Right lobe of liver (tissue), 6 donors: ENCODE data around the gene SERTAD3. TPM values are rescaled to one million over a fixed set of nuclear protein-coding genes. Genes with fewer than 3 reads are reported as not detected.
A peak's percentile ranks its signal among the peaks of the same experiment; 100 is the strongest.

Source experiments
- ATAC-seq, 4 donors: fragments of 200-7000 bp; cut with Tn5 transposase; one replicate each; pipeline ENCODE4 v1.9.1; 2020; ENCODE audit warnings: mild to moderate bottlenecking in 4 of 4, moderate library complexity in 4 of 4
- DNase-seq, 3 donors: peaks; one replicate each; pipeline ENCODE4 v3.0.0-alpha.2; 2020
- H3K27ac ChIP-seq, 3 donors: fragments of 200-600 bp; one replicate each; pipeline ENCODE4 v1.8.0; 2022
- H3K27me3 ChIP-seq, 2 donors: fragments of 200-600 bp; one replicate each; pipeline ENCODE4 v1.8.0; 2022
- H3K36me3 ChIP-seq, 4 donors: fragments of 200-600 bp; sonication (generic) in 1 of 4; one replicate each; pipeline versions ENCODE4 v1.5.1 to v1.8.0; 2017 to 2022; ENCODE audit warnings: control low read depth in 1 of 4
- H3K4me1 ChIP-seq, 4 donors: fragments of 200-600 bp; sonication (generic) in 1 of 4; one replicate each; pipeline versions ENCODE4 v1.5.1 to v1.8.0; 2017 to 2022; ENCODE audit warnings: control low read depth in 1 of 4
- H3K4me3 ChIP-seq, 3 donors: fragments of 200-600 bp; one replicate each; pipeline ENCODE4 v1.8.0; 2022
- H3K9me3 ChIP-seq, 4 donors: fragments of 200-600 bp; sonication (generic) in 1 of 4; one replicate each; pipeline versions ENCODE4 v1.5.1 to v1.8.0; 2017 to 2022; ENCODE audit warnings: control low read depth in 1 of 4
- POLR2A ChIP-seq: fragments of 450-650 bp; IDR thresholded peaks from one replicate; pipeline ENCODE4 v1.6.1; 2017; ENCODE audit warnings: antibody characterized with exemption, mild to moderate bottlenecking
- WGBS: methylation state at CpG from one replicate; pipeline ENCODE4 v1.1.6; 2018; ENCODE audit warnings: low coverage, low lambda C conversion rate; ENCODE audit not compliant: insufficient coverage; ENCODE audit errors: missing lambda C conversion rate; 5-methylcytosine and 5-hydroxymethylcytosine counted together
- intact Hi-C, 2 donors: fragments of 100-400 bp; cut with DNase I; formaldehyde crosslinking; loops; one replicate each; pipeline versions ENCODE4 v1.11.2 to v1.14.1; 2022
- long read RNA-seq: library from polyadenylated mRNA; unstranded; transcript quantifications from one replicate; pipeline ENCODE4 v2.0.0, GENCODE V29; 2019
- total RNA-seq, 6 experiments: library from RNA; depleted of rRNA in 2 of 6; stranded (reverse); fragments of >200 nt in 2 of 6; fragmentation: NEBNext Ultra II Directional in 3 of 6; extraction: Animal tissue kit (Norgen Biotek cat#: 25700) in 3 of 6; gene quantifications; one replicate each; pipeline versions ENCODE4 v1.1.0 to v1.2.4, GENCODE V29; 2016 to 2023
- TF ChIP-seq, protein P1 (sequence below), 4 donors: fragments of 200-600 bp in 3 of 4; fragments of 450-650 bp in 1 of 4; IDR thresholded peaks; one replicate each; pipeline versions ENCODE4 v1.5.1 to v1.8.0; 2016 to 2022; ENCODE audit warnings: antibody characterized with exemption in 4 of 4, mild to moderate bottlenecking in 2 of 4
- donor health status: DM: no; HTN: yes; CAD: no.
- donor health status: DM: no; HTN: no; CAD: no.
- donor health status: DM: no; HTN: no; CAD: no.
- donor health status: DM: no; HTN: yes; CAD: no.
- donor health status: DM: no; HTN: yes; CAD: no.

Gene SERTAD3
- total RNA-seq: 10 to 100 TPM in 1 of 6 experiments, 1 to 10 TPM in 5; 5.2 to 10.1 (median 7.4) TPM
- long read RNA-seq, partial matches to known transcripts: 0 of 2 reads
- long read RNA-seq, other reads (novel, unspliced or antisense): 0 of 2 reads

GRCh38 chr19:40444000-40444824 is at the start of gene SERTAD3:
TSS of gene SERTAD3 (minus strand) at chr19:40444335. CDS start at chr19:40442080, 2,255 bp downstream.
- Histone ChIP-seq H3K4me1 (peaks cover 0 to 12% (median 5%) of the 10 kb centered on the region in 4 donors), H3K36me3 (peaks cover 0 to 38% (median 19%) of the 10 kb centered on the region in 4 donors), H3K9me3 (no peaks in the 10 kb centered on the region), H3K27me3 (no peaks in the 10 kb centered on the region), H3K27ac (peak within 1 kb of the TSS; percentile 87 to 89 (median 89)), H3K4me3 (peak within 1 kb of the TSS; percentile 71 to 84 (median 73))
- DNase-seq: peak; percentile 98
- intact Hi-C loops: no loop called here
- peak; percentile 72 to 83 (median 78) for ATAC-seq
- under 1% methylated on average over 29 of the region's 72 CpGs for WGBS
- TF ChIP-seq, protein P1, sequence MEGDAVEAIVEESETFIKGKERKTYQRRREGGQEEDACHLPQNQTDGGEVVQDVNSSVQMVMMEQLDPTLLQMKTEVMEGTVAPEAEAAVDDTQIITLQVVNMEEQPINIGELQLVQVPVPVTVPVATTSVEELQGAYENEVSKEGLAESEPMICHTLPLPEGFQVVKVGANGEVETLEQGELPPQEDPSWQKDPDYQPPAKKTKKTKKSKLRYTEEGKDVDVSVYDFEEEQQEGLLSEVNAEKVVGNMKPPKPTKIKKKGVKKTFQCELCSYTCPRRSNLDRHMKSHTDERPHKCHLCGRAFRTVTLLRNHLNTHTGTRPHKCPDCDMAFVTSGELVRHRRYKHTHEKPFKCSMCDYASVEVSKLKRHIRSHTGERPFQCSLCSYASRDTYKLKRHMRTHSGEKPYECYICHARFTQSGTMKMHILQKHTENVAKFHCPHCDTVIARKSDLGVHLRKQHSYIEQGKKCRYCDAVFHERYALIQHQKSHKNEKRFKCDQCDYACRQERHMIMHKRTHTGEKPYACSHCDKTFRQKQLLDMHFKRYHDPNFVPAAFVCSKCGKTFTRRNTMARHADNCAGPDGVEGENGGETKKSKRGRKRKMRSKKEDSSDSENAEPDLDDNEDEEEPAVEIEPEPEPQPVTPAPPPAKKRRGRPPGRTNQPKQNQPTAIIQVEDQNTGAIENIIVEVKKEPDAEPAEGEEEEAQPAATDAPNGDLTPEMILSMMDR (IDR thresholded peaks at IDR 0.05): peak in 1 of 4 donors; percentile 13
- peak; percentile 95 for TF ChIP-seq POLR2A

GRCh38 chr19:40493778-40494177 is 49.6 kb upstream of the SERTAD3 start:
- DNase-seq: no peak
- no peak for ATAC-seq
- no peak overlapping the region for H3K27ac ChIP-seq
- no peaks in the 10 kb centered on the region for H3K27me3 ChIP-seq
- no peak overlapping the region for H3K4me3 ChIP-seq
- H3K9me3 ChIP-seq: no peaks in the 10 kb centered on the region
- H3K36me3 ChIP-seq: no peaks in the 10 kb centered on the region
- no peaks in the 10 kb centered on the region for H3K4me1 ChIP-seq
- intact Hi-C loops: no loop called here
- WGBS: 25% methylated on average over 2 of the region's 4 CpGs
- TF ChIP-seq POLR2A: no peak
- TF ChIP-seq, protein P1 (IDR thresholded peaks at IDR 0.05): no peak

DNA sequence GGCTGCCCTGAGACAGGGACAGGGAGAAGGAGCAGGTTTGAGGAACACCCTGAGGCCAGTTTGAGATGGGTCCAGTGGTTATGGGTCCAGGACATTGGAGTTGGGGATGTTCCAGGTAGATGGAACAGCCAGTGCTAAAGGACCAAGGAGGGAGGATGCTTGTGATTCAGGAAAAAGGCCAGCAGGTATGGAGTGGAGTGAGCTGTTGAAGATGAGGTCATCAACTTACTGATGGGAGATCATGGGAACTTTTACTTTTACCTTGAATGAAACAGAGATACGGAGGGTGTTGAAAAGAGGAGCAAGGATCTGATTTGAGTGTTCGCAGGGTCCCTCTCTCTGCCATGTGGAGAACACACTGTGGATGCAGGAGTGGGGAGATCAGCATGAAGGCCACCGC is 48.1 kb upstream of the SERTAD3 start:
- Histone ChIP-seq H3K9me3 (no peaks in the 10 kb centered on the region), H3K4me1 (no peaks in the 10 kb centered on the region), H3K4me3 (no peak overlapping the region), H3K27ac (no peak overlapping the region), H3K36me3 (no peaks in the 10 kb centered on the region), H3K27me3 (no peaks in the 10 kb centered on the region)
- TF ChIP-seq, protein P1 (IDR thresholded peaks at IDR 0.05): no peak
- TF ChIP-seq POLR2A: no peak
- no peak for ATAC-seq
- WGBS: 95% methylated on average over 2 of the region's 3 CpGs
- no peak for DNase-seq
- intact Hi-C loops: no loop called here

DNA sequence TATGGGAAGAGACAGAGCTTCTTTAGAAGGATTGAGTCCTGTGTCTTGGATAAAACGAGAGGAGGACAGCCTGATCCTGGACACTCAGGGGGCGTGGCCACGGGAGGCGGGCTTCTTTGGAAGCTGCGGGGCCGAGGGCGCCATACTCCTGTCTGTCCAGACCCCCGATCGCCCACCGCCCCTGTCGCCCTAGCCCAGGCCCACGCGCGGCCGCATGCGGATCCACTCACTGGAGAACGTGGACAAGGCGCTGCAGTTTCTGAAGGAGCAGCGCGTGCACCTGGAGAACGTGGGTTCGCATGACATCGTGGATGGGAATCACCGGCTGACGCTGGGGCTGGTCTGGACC is 45.7 kb upstream of the SERTAD3 start:
- no peak for DNase-seq
- no peaks in the 10 kb centered on the region for H3K9me3 ChIP-seq
- no peak overlapping the region for H3K4me3 ChIP-seq
- H3K27ac ChIP-seq: no peak overlapping the region
- no peak for ATAC-seq
- H3K27me3 ChIP-seq: no peaks in the 10 kb centered on the region
- WGBS: 28% methylated on average over 6 of the region's 25 CpGs
- no peaks in the 10 kb centered on the region for H3K4me1 ChIP-seq
- intact Hi-C loops: no loop called here
- H3K36me3 ChIP-seq: no peaks in the 10 kb centered on the region
- TF ChIP-seq, protein P1 (IDR thresholded peaks at IDR 0.05): no peak
- no peak for TF ChIP-seq POLR2A
